PC-9 (cell line): Measurements from ENCODE around the gene SERTAD2. TPM values are rescaled to one million over a fixed set of nuclear protein-coding genes. Genes with fewer than 3 reads are reported as not detected.

Experiments used
- BruUV-seq: library from RNA; stranded (reverse); fragments of 400-500 nt; replicated peaks from 2 replicates; lab custom pipeline; 2021; lab: Mats Ljungman, UMichigan
- CTCF ChIA-PET: fragments of 300-600 bp; sonication (Branson Sonifier 250); formaldehyde crosslinking; loops from one replicate; lab custom pipeline; 2022; ENCODE audit warnings: antibody characterized with exemption; lab: Charles Lee
- POLR2A ChIA-PET: fragments of 300-600 bp; sonication (Branson Sonifier 250); formaldehyde crosslinking; loops from one replicate; lab custom pipeline; 2022; ENCODE audit warnings: antibody characterized with exemption; ENCODE audit not compliant: unreplicated experiment; lab: Charles Lee
- DNase-seq, 2 experiments: peaks; one replicate each; pipeline versions ENCODE4 v3.0.0 to v3.0.0-alpha.2; 2015 to 2022; ENCODE audit warnings: mixed read lengths in 1 of 2
- H2AFZ ChIP-seq: fragments of 200-600 bp; sonication (generic); 2 replicates; pipeline ENCODE4 v1.8.1; 2017; ENCODE audit warnings: antibody characterized with exemption
- H3F3A ChIP-seq: fragments of 200-600 bp; sonication (generic); 2 replicates; pipeline ENCODE4 v1.8.1; 2017; ENCODE audit warnings: antibody characterized with exemption, mild to moderate bottlenecking, low read depth; ENCODE audit not compliant: insufficient read depth
- H3K27ac ChIP-seq: fragments of 200-600 bp; sonication (generic); 2 replicates; pipeline ENCODE4 v1.6.1; 2016; ENCODE audit warnings: mixed run types
- H3K27me3 ChIP-seq: fragments of 200-600 bp; sonication (generic); 2 replicates; pipeline ENCODE4 v1.6.1; 2016; ENCODE audit warnings: low read depth, mixed run types; ENCODE audit not compliant: insufficient read depth
- H3K36me3 ChIP-seq: fragments of 200-600 bp; sonication (generic); 2 replicates; pipeline ENCODE4 v1.6.1; 2016; ENCODE audit warnings: low read depth, mixed run types
- H3K4me1 ChIP-seq: fragments of 200-600 bp; sonication (generic); replicated peaks from 2 replicates; pipeline ENCODE4 v1.6.1; 2016; ENCODE audit warnings: mixed run types; ENCODE audit not compliant: insufficient read depth
- H3K4me2 ChIP-seq: fragments of 200-600 bp; sonication (generic); 2 replicates; pipeline ENCODE4 v1.6.1; 2017; ENCODE audit warnings: mixed run types
- H3K4me3 ChIP-seq: fragments of 200-600 bp; sonication (generic); 2 replicates; pipeline ENCODE4 v1.6.1; 2016; ENCODE audit warnings: mixed run types
- H3K79me2 ChIP-seq: fragments of 200-600 bp; sonication (generic); 2 replicates; pipeline ENCODE4 v1.6.1; 2017; ENCODE audit warnings: low read depth, mixed run types
- H3K9me2 ChIP-seq: fragments of 200-600 bp; sonication (generic); 2 replicates; pipeline ENCODE4 v1.8.1; 2017; ENCODE audit warnings: mild to moderate bottlenecking; ENCODE audit not compliant: insufficient read depth
- H3K9me3 ChIP-seq: fragments of 200-600 bp; sonication (generic); 2 replicates; pipeline ENCODE4 v1.8.1; 2016; ENCODE audit warnings: low read depth; ENCODE audit not compliant: insufficient read depth
- H4K20me1 ChIP-seq: fragments of 200-600 bp; sonication (generic); 2 replicates; pipeline ENCODE4 v1.8.1; 2017; ENCODE audit not compliant: insufficient read depth
- EZH2 ChIP-seq: fragments of 200-600 bp; sonication (generic); IDR thresholded peaks from 2 replicates; pipeline ENCODE4 v1.8.0; 2017; ENCODE audit warnings: antibody characterized with exemption, low read depth
- intact Hi-C: fragments of 100-400 bp; cut with micrococcal nuclease; formaldehyde crosslinking; loops from one replicate; pipeline ENCODE4 v1.10.0; 2022; ENCODE audit not compliant: unreplicated experiment
- total RNA-seq: library from RNA; stranded (reverse); gene quantifications from 2 replicates; pipeline ENCODE4 v1.2.3, GENCODE V29; 2021
- TF ChIP-seq, protein P1 (sequence below): fragments of 200-600 bp; sonication (generic); conservative IDR thresholded peaks from 2 replicates; pipeline ENCODE4 v1.6.1; 2017; ENCODE audit warnings: mixed run types, antibody characterized with exemption, mild to moderate bottlenecking, moderate library complexity

The SERTAD2 gene
- total RNA-seq, 1 experiment from 2014 or later = 31.4 TPM

DNA sequence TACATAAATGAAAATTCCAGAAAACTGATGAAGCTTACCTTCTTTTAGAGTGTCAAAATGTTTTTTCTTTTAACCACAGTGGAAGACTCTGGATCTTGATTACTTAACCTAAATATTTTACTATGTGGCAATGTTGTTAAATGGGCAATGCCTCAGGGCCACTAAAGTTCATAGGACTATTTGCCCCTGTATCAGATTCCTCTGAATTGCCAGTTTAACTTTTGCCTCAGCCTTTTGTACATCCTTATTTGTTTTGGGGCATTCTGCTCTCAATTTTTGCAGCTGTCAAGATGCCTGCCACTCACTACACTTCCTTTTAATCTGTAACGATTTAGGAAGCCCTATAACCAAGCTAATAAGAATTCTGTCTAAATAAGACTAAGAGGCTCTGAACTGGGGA lies 31.7 kb upstream of the SERTAD2 start:
- Histone ChIP-seq H2AFZ (no peak overlapping the region), H3K9me2 (no peaks in the 10 kb centered on the region), H4K20me1 (no peaks in the 10 kb centered on the region), H3K4me2 (peak overlapping the region; percentile 49), H3K36me3 (0 out of 2 replicates have a peak, but pooled peaks cover 4% of the 10 kb centered on the region), H3K27ac (0 out of 2 replicates have a peak overlapping the region, but pooled peaks have one; percentile 19), H3F3A (peaks cover 22% of the 10 kb centered on the region), H3K4me3 (peak overlapping the region; percentile 9; the same call in 1 of the 2 replicates), H3K79me2 (0 out of 2 replicates have a peak, but pooled peaks cover 5% of the 10 kb centered on the region), H3K4me1 (peaks cover 29% of the 10 kb centered on the region), H3K27me3 (no peaks in the 10 kb centered on the region), H3K9me3 (no peaks in the 10 kb centered on the region)
- intact Hi-C loops = loop anchor here (5.0 kb wide), 1 partner anchor 62 kb away; no protein-coding TSS in a partner anchor
- peak; percentile 5 to 95 for DNase-seq
- TF ChIP-seq EZH2 = no peak
- TF ChIP-seq, protein P1, sequence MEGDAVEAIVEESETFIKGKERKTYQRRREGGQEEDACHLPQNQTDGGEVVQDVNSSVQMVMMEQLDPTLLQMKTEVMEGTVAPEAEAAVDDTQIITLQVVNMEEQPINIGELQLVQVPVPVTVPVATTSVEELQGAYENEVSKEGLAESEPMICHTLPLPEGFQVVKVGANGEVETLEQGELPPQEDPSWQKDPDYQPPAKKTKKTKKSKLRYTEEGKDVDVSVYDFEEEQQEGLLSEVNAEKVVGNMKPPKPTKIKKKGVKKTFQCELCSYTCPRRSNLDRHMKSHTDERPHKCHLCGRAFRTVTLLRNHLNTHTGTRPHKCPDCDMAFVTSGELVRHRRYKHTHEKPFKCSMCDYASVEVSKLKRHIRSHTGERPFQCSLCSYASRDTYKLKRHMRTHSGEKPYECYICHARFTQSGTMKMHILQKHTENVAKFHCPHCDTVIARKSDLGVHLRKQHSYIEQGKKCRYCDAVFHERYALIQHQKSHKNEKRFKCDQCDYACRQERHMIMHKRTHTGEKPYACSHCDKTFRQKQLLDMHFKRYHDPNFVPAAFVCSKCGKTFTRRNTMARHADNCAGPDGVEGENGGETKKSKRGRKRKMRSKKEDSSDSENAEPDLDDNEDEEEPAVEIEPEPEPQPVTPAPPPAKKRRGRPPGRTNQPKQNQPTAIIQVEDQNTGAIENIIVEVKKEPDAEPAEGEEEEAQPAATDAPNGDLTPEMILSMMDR = no peak
- POLR2A ChIA-PET = no interaction called here
- no TSS peak for BruUV-seq
- CTCF ChIA-PET = no interaction called here

GRCh38 chr2:64683771-64684510 lies 30.2 kb upstream of the SERTAD2 start:
- Histone ChIP-seq H2AFZ (no peak overlapping the region), H3K79me2 (0 out of 2 replicates have a peak, but pooled peaks cover 5% of the 10 kb centered on the region), H3K27me3 (no peaks in the 10 kb centered on the region), H3K4me3 (no peak overlapping the region), H4K20me1 (no peaks in the 10 kb centered on the region), H3K36me3 (0 out of 2 replicates have a peak, but pooled peaks cover 4% of the 10 kb centered on the region), H3K9me2 (no peaks in the 10 kb centered on the region), H3F3A (peaks cover 22% of the 10 kb centered on the region), H3K27ac (no peak overlapping the region), H3K4me1 (peaks cover 29% of the 10 kb centered on the region), H3K9me3 (no peaks in the 10 kb centered on the region), H3K4me2 (no peak overlapping the region)
- CTCF ChIA-PET = no interaction called here
- DNase-seq = no peak
- POLR2A ChIA-PET = no interaction called here
- TF ChIP-seq, protein P1 = no peak
- TF ChIP-seq EZH2 = no peak
- no TSS peak for BruUV-seq
- intact Hi-C loops = no loop called here

DNA sequence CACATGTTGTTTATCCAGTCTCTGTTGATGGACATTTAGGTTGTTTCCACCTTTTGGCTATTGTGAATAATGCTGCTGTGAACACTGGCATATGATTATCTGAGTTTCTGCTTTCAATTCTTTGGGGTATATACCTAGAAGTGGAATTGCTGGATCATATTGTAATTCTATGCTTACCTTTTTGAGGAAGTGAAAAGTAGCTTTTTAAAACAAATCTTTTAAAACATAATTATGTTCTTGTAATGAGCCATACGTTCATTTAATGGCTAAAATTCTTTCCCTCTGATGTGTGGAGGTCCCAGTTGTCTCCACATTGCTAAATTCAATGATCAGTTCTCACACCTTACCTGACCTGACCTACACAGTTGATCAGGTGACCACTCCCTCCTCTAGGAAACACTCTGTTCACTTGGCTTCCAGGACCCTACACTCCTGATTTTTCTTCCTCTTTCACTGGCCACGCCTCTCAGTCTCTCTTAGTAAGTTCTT lies 27.8 kb upstream of the SERTAD2 start:
- Histone ChIP-seq H3K9me2 (no peaks in the 10 kb centered on the region), H3F3A (peaks cover 18% of the 10 kb centered on the region), H2AFZ (no peak overlapping the region), H3K4me1 (peaks cover 24% of the 10 kb centered on the region), H4K20me1 (no peaks in the 10 kb centered on the region), H3K27ac (no peak overlapping the region), H3K4me3 (no peak overlapping the region), H3K36me3 (0 out of 2 replicates have a peak, but pooled peaks cover 2% of the 10 kb centered on the region), H3K79me2 (0 out of 2 replicates have a peak, but pooled peaks cover 3% of the 10 kb centered on the region), H3K4me2 (no peak overlapping the region), H3K9me3 (no peaks in the 10 kb centered on the region), H3K27me3 (no peaks in the 10 kb centered on the region)
- no peak for DNase-seq
- intact Hi-C loops = no loop called here
- BruUV-seq = no TSS peak
- POLR2A ChIA-PET = no interaction called here
- TF ChIP-seq, protein P1 = no peak
- TF ChIP-seq EZH2 = no peak
- CTCF ChIA-PET = no interaction called here
